ENCODE measurements around the gene FIBCD1.

Gene FIBCD1

DNA sequence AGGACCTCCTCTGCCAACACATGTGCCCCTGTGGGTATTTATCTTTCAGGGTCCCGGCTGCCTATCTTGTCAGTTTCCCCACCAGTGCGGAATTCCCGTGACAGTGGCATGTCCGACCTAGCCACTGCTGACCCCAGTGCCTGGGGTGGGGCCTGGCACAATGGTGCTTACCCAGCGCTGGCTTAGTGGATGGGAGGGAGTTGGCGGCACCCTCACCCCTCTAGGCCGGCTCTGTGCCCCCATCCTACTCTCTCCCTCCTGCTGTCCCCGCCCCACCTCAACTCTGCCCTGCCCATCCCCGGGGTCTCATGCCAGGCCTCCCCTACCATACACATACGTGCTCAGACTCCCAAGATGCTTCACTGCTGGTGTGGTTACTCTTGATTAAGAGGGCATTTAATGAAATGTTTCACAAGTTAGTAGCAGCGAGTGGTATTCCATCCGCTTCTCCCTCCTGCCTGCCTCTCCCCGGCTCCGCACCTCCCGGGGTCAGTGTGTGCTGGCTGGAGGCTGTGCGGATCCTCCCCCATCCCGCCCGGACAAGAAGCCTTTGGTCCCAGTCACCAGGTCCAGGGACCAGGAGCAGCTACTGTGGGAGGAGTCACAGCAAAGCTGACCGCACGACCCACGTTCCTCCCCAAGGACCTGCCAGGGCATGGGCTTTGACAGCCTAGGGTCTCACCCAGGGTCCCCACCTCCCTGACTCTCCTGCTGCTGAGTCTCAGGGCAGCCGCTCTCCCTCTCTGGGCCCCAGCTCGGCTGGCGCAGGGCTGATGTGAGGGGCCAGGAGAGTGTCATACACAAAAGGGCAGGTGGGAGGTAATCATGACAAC is 32.9 kb downstream of the FIBCD1 start:
- no peak for DNase-seq

DNA sequence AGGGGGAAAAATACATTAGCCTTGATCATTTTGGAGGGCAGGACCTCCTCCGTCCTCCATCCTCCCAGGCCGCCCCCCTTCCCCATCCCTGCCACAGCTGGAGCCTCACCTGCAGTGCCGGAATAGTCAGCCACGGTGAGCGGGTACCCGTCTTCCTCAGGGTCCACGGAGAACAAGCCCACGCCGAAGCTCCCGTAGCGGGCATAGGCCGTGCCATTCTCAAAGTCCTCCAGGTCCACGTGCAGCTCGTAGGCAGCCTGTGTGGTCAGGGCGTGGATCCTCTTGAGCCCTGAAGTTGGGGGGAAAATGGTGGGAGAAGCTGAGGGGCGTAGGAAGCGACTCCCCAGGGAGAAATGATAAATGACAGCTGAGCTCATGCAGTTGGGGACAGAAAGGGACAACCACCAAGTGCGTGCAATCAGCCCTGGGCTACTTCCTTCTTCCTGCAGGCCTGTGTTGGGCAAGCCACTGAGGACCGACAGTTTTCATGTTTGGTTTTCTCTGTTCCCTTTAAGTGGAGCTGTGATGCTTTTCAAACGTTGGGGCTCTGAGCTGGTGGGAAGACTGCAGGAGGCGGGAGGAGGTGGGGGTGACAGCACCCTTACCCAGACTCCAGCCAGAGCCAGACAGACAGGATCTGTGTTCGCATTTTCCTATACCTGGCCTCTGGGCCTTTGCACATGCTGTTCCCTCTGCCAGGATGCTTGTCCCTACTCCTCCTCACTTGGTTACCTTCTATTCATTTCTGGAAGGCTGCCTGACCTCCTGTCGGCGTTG is 33.7 kb downstream of the FIBCD1 start:
- DNase-seq, result no peak

DNA sequence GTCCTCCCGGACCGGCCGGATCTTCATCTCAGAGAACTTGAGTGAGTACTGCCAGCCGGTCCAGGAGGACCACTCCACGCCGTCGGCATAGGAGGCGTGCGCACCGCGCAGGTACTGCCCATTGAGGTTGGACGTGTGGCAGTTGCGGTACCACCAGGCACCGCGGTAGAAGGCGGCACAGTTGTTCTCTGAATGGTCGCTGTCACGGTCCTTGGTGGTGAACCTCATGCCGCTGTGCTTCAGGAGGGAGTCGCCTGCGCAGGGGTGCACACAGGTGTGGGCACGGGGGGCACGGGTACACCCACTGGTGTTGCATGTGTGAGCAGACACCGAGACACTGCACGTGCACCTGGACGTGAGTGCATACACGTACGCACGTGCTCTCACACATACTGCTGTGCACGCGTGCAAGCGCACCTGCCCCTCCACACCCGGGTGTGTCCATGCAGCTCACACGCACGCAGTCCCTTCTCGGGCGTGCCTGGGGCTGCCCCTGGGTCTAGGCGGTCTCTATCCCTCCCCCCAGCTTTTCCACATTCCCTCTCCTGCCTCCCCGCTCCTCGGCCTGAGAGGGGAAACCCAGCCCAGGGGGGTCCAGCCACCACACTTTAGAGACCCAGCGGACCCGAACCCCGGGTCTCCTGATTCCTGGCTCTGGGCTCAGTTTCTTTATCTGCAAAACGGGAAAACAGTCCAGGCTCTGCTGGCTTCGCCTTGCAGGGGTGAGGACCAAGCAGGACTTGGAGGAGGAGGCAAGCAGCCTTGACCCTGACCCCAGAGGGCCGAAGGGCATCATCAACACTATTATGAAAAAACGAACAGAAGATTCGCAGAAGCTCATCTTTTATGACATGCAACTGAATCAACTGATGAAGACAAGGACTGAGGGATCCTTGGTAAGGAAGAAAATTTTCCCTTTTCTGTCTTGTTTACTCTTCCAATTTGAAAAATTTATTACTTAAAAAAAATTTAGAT is 34.7 kb downstream of the FIBCD1 start:
- no peak for DNase-seq

DNA sequence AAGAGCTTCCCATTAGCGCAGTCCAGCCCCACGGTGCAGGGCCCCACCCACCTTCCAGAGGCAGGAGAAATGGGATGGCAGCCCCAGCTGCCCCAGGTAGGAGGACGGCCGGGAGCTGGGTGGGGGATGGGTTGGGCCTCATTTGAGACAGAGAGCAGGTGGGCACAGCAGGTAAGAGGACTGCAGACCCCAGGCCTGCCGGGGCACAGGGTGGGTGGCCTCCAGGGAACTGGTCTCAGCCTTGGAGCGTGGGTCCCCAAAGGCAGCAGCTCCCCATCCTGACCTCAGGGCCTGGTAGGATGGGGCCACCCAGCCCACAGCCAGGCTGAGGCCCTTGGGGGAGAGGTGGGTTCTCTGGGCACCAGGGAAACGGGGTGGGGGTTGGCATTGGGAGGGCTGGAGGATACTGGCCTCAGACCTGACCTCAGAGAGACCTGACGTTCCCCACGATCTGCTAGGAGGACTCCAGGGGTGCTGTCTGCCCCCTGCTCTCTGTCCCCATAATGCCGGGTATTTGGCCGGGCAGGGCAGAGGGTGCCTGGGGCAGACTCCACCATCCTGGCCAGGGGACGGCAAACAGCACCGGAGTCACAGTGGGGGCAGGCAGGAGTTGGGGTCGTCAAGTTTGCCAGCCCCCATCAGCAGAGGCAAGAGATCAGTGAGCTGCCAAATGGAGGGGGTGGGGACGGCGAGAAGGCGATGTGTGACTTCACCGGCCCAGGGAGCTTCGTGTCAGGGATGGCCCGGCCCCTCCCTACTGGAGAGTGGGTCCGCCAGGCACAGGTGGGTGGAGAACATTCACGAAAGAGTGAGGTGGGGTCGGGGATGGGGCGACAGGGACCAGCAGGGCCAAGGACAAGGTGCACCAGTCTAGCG is 35.6 kb downstream of the FIBCD1 start:
- DNase-seq, result no peak

DNA sequence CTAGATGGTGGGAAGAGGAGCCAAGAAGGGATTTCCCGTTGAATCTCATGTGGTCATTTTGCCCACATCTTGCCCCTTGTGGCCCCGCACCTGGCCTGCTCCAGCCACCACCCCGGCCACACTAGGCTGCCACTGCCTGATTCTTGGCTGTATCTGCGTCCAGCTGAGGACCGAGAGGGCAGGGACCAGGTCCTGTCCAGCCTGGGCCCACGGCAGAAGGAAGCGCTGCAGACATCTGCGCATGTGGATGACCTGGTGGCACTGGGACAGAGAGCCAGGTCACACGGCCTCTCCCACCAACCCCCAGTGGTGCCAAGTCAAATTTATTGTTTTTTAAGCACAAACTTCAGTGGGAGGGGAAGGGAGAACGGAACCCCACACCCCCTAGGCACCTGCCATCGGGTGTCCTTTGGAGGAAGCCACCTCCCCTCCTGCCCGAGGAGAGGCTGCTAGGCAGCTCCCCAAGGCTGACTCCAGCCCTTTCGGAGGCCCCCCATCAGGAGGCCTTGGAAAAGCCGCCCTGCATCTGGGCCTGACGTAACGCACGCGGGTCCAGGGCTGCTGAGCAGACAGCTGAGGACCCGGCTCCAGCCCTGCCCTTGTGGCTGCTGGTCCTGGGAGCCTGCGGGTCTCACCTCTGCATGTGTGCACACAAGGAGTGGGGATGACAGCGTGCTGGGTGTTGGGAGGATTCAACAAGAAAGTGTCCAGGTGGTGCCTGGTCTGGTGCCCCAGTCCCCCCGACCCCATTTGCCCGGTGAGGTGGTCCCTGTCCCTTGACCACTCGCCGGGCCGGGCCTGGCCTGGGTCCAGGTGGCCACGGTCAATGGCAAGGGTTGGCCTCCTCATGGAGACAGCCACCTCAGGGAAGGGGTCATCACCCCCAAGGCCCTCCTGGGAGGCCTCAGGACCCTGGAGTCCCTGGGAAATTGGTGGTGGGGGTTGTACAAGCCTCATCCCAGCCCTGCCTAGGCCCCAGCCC is 36.6 kb downstream of the FIBCD1 start:
- DNase-seq, result no peak

DNA sequence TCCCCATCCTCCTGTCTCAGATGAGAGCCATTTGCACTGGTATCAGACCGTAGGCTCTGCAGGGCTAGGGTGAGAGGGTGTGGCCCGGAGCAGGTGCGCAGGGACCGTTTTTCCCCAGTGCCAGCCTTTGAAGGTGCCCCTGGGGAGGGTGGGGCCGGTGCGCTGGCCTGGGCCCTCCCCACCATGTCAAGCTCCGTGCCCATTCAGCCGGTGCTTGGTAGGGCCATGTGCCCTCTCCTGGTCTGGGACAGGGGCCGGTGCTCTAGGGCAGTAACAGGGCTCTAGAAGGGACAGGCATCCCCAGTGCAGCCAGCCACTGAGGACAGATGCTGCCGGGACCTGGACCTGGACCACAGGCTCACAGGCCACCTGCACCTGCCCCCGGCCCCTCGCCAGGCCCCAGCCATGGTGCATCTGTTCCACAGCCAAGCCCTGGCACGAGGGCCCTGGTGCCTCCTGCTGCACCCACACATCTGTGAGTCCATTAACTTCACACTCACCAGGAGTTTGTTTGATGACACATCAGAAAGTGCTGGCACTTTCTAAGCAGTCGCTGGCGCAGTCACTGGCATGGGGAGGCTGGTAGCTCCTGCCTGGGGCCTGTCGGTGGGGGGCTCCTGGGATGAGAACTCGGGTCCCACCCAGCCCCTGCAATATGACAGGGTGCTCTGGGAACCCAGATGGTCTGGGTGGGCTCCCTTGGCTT is 37.4 kb downstream of the FIBCD1 start:
- no peak for DNase-seq

DNA sequence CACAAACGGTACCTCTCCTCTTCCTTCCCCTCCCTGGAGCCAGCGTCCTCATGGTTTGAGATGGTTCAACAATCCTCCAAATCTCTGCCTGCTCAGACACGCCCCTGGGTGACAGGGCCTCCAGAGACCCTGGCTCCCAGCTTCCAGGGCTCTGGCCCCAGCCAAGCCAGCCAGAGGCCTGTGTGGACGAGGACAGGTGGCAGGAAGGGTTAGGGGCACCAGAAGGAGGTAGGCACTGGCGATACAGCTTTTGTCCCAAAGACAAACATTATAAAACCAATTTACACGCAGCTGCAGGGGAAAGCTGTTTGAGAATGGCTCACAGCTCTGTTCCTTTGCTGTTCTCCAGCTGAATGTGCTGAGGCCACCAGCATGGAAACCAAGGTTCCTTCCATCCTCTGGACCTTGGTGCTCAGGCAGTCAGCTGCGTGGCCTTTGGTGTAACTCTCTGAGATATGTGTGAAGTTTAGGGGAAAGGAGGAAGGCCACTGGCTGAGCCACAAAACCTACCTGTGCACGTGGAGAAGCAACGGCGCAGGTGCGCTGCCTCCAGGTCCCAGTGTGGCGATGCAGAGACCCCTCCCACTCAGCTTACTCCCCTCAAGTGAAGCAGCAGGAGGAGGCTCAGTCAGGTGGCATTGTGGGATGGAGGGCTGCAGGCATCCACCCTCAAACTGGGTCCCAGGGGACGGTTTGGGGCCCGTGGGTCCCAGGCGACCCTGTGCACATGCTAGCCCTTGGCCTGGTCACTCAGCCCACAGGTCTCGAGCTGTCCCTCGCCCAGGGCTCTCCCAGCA is 38.1 kb downstream of the FIBCD1 start:
- no peak for DNase-seq

DNA sequence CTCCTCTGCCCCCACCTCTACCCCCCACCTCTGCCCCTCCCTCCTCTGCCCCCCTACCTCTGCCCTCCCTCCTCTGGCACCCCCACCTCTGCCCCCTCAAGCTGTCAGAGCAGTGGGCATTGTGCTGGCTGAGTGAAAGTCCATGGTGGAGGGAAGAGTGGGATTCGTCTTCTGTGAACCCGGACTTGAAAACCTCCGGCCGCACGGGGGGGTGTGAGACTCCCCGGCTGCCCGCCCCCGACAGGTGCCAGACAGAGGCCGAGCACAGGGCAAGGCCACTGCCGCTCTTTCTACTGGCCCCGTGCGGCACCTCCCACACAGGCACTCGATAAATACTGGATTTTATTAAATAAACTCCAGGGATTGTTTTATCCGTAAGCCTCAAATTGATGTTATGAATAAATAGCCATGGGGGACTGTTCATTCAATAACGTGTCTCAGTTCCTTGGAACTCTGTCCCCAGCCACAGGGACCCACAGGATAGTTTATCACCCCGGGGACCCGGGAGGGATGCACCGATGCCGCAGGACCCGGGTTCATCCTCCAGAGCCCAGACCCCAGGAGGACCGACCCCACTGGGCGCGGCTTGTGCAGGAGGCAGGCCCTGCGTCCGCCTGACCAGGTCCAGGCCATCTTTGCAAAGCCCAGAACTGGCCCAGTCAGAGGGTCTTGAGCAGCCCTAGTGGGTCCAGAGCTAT is 39.8 kb downstream of the FIBCD1 start:
- no peak for DNase-seq

DNA sequence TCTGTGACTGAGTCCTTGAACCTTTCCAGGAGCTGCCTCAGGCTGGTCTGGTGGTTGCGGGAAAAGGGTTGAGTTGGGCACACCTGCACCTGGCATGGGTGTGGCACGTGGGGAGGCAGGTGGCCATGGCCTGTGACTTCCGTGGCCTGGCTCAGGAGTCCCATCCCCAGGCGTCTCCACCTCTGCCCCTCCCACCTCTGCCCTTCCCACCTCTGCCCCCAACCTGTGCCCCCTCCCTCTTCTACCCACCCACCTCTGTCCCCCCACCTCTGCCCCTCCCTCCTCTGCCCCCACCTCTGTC is 40.5 kb downstream of the FIBCD1 start:
- DNase-seq, result no peak

DNA sequence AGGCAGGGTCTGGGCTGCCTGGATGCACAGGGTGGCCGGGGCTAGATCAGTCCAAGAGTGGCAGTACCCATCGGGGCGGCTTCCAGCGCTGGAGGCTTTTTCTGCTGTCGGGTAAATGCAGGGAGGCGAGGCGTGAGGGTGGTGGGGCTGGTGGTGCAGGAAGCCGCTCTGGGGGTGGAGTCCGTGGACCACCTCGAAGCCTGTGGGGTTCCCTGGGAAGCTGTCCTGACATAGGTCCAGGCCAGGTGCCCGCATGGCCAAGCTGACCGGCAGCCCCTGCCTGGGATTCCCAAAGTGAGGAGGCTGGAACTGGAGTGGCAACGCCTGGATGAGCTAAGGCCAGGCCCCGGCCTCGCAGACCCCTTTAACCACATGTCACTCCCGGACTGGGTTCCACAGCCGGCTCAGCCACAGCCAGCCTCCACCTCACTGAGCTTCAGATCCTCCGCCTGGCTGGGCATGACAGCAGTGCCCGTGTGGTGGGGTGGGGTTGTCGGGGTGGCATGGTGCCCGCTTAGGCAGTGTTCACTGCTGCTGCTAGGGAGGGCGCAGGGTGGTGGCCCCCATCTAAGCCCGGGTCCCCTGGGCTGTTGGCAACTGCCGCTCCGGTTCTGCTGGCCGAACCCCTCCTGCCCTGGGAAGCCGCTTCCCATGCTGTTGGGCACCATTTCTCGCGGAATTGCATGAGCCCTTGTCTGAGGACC is 41.0 kb downstream of the FIBCD1 start:
- no peak for DNase-seq

DNA sequence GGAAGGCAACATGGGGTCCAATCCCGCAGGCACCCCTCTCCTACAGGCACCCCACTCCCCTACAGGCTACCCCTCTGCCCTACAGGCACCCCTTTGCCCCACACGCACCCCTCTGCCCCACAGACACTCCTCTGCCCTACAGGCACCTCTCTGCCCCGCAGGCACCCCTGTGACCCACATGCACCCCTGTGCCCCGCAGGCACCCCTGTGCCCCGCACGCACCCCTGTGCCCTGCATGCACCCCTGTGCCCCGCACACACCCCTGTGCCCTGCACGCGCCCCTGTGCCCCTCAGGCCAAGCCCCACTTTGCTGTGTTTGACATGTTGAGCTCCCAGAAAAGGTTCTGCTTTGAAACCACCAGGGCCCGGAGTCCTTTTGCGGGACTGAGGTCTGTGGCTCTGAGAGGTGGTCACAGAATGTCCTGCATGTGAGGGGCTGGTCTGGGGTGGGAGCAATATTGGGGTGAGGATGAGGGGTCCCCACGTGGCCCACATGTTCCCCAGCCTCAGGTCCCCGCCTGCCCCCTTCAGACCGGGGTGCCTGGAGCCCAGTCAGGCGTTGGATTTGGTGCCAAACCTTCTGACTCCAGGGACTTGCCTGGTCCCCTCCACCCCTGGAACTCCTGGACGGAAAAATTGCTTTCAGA is 41.8 kb downstream of the FIBCD1 start:
- no peak for DNase-seq

DNA sequence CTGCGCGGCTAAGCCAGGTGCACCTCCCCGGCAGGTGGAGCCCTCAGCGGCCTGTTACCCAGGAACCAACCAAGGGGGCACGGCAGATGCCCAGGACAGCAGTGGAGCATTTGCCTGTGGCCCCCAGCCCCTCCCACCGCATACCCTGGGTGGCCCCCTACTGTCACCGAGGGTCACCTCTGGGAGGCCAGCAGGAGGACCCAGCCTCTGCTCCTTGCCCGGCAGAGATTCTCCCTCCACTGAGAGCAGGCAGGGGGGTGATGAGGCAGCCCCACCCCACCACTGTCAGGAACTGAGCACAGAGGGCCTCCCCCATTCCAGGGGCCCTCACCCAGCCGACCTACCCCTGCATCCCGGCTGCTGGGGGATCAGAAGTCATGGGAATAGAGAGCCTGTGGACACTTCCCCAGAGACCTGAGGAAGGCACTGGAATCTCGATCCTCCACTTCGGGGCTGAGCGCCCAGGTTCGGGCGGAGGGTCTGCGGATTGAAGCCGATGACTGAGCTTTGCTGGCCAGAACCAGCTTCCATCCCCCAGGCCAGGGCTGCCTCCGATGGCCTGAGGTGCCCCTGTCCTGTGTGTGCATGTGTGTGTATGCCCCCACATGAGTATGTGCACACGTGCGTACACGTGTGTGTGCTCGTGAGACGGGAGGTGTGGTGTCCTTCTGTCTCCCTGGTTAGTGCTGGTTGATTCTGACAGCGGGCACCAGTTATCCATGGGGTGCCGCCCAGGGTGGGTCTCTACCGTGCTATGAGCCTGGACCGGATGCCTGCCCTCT is 42.6 kb downstream of the FIBCD1 start, which contains the start of gene QRFP:
TSS of gene QRFP (minus strand) at position 580 of the 782 bp plus-strand sequence. CDS start 2,974 bp downstream, outside the sequence.
- no peak for DNase-seq

DNA sequence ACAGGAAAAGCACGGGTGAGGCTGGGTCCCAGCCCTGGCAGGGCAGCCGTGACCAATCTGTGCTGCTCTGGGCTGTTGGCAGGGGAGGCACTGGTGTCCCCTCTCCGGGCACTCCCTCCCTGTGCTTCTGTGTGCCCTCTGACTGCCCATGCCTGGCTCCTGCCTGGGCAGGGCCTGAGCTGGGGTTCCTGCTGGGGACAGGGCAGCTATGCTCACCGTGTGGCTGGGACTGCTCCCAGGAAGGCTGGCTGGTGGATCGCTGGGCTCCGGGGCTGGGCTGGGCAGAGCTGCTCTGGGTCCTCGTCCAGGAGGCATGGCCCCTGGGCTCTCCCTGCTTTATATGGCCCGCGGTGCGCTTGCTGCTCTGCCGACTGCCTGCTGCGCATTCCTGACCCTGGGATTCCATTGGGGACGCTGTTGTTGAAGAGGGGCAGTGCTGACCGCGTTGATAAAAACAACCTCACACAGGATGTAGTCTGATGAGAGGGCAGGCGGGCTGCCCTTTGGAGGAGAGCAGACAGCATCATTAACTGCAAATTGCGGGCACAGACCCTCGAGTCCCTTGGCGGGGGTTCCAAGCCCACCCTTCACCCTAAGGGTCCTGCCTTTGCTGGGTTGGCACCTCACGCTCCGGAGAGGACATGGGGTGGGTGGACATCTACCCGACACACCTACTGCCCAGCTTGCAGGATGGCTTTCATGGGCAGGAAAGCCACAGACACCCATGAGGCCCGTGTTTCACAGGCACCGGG is 43.4 kb downstream of the FIBCD1 start:
- no peak for DNase-seq

DNA sequence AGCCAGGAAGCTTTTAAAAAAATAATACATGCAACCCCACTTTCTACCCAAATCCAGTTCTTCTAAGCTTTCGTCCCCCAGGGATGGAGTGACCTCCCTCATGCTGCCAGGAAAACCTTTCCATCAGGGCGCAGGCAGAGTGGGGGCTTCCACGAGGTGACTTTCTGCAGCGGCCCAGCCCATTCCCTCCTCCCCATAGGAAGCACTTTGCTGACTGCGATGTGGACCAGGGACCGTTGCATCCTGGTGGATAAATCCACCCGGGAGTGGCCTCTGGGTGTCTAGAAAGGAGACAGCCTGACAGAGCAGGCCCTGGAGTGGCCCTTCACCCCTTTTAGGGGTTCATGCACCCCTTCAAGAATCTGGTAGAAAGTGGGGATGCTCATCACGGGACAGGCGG is 44.0 kb downstream of the FIBCD1 start:
- DNase-seq, result no peak

DNA sequence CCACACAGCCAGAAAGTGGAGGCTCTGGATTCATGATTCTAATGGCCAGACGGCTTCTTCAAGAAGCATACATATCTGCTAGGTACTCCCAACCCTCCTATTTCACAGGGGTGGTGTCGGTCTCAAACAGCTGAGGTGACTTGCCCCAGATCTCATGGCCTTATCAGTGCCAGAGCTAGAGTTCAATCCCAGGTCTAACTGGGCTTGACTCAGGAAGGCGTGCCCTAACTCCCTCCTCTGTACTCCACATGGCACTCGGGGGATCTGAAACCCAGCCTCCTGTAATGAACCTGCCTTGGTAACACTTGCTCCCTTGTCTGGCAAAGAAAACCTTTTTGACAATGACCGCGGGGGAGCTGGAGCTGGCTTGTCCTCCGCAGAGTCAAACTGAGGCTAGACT is 44.5 kb downstream of the FIBCD1 start:
- no peak for DNase-seq

Measured in activated T-cell treated with anti-CD3 and anti-CD28 coated beads, Interleukin-2, amount 50 U/mL, for 48 hours (primary cell).